Gastrocnemius medialis (tissue), 4 donors: Measurements from ENCODE around the gene HIP1. TPM values are rescaled to one million over a fixed set of nuclear protein-coding genes. Genes with fewer than 3 reads are reported as not detected.

Experiments used
- ATAC-seq, 2 donors: fragments of 150-250 bp; one replicate each; pipeline ENCODE4 v1.9.1; 2016
- DNase-seq, 2 donors: peaks; one replicate each; pipeline ENCODE4 v3.0.0-alpha.2; 2019
- H3K27ac ChIP-seq, 4 donors: fragments of 200-600 bp; sonication (generic); 1 replicate in 1 of 4; 2 replicates in 3 of 4; pipeline ENCODE4 v1.5.1; 2016 to 2018; ENCODE audit warnings: mild to moderate bottlenecking in 2 of 4, moderate library complexity in 1 of 4
- H3K27me3 ChIP-seq, 3 donors: fragments of 200-600 bp; sonication (generic) in 2 of 3; 1 replicate in 1 of 3; 2 replicates in 2 of 3; pipeline versions ENCODE4 v1.5.1 to v1.6.0; 2016 to 2019; ENCODE audit warnings: mild to moderate bottlenecking in 1 of 3, moderate library complexity in 1 of 3
- H3K36me3 ChIP-seq, 2 donors: fragments of 200-600 bp; sonication (generic) in 1 of 2; one replicate each; pipeline ENCODE4 v1.5.1; 2017 to 2018
- H3K4me1 ChIP-seq, 2 donors: fragments of 200-600 bp; sonication (generic) in 1 of 2; one replicate each; pipeline ENCODE4 v1.5.1; 2016 to 2017; ENCODE audit warnings: mild to moderate bottlenecking in 2 of 2
- H3K4me3 ChIP-seq, 4 donors: fragments of 200-600 bp; sonication (generic) in 3 of 4; 1 replicate in 1 of 4; 2 replicates in 3 of 4; pipeline ENCODE4 v1.5.1; 2016 to 2019; ENCODE audit warnings: mild to moderate bottlenecking in 2 of 4
- H3K9me3 ChIP-seq, 3 donors: fragments of 200-600 bp; sonication (generic) in 2 of 3; 1 replicate in 1 of 3; 2 replicates in 2 of 3; pipeline ENCODE4 v1.5.1; 2016 to 2019
- CTCF ChIP-seq, 5 experiments: fragments of 450-650 bp in 3 of 5; fragments of 200-600 bp in 2 of 5; sonication (generic) in 2 of 5; IDR thresholded peaks in 4 of 5; conservative IDR thresholded peaks in 1 of 5; 1 replicate in 4 of 5; 2 replicates in 1 of 5; pipeline ENCODE4 v1.5.1; 2016 to 2019; ENCODE audit warnings: antibody characterized with exemption in 5 of 5, mild to moderate bottlenecking in 3 of 5, moderate library complexity in 3 of 5
- POLR2A ChIP-seq, 2 donors: fragments of 450-650 bp; IDR thresholded peaks; one replicate each; pipeline ENCODE4 v1.6.1; 2017; ENCODE audit warnings: antibody characterized with exemption in 2 of 2, mild to moderate bottlenecking in 2 of 2, moderate library complexity in 2 of 2
- in situ Hi-C, 4 donors: fragments of 200-750 bp; cut with MboI; loops; one replicate each; pipeline versions ENCODE4 v1.15.0 to v1.8.0; 2017; ENCODE audit warnings: low sequenced_read_pairs in 4 of 4
- intact Hi-C: fragments of 100-400 bp; cut with DNase I; formaldehyde crosslinking; loops from one replicate; pipeline ENCODE4 v1.15.1; 2023; ENCODE audit warnings: low total_unique reads
- total RNA-seq, 4 donors: library from RNA; depleted of rRNA; stranded (reverse); fragments of >200 nt; gene quantifications; one replicate each; pipeline versions ENCODE4 v1.1.0 to v1.2.3, GENCODE V29; 2016

Gene HIP1
- total RNA-seq, 4 donors from 2014 or later: 5.8 to 11.1 (median 7.9) TPM

- in situ Hi-C loops (loop anchor here in 1 of 4 donors (25.0 kb wide), 1 partner anchor 107 kb away; the partner anchor contains the start of gene HIP1), intact Hi-C loops (no loop called here)
- Histone ChIP-seq H3K4me1 (no peaks in the 10 kb centered on the region), H3K36me3 (no peaks in the 10 kb centered on the region), H3K9me3 (no peaks in the 10 kb centered on the region), H3K27me3 (no peaks in the 10 kb centered on the region), H3K27ac (no peak overlapping the region), H3K4me3 (no peak overlapping the region)
- no peak for DNase-seq
- no peak for ATAC-seq
- TF ChIP-seq CTCF (IDR thresholded peaks at IDR 0.05 in 4 of 5, conservative IDR thresholded peaks at IDR 0.05 in 1 of 5) (no peak), POLR2A (IDR thresholded peaks at IDR 0.05) (no peak)
Measured at GRCh38 chr7:75630549-75630948, 108.2 kb downstream of the HIP1 start.

- TF ChIP-seq CTCF (IDR thresholded peaks at IDR 0.05 in 4 of 5, conservative IDR thresholded peaks at IDR 0.05 in 1 of 5) (no peak), POLR2A (IDR thresholded peaks at IDR 0.05) (no peak)
- Histone ChIP-seq H3K4me1 (no peaks in the 10 kb centered on the region), H3K36me3 (no peaks in the 10 kb centered on the region), H3K27ac (no peak overlapping the region), H3K9me3 (no peaks in the 10 kb centered on the region), H3K4me3 (no peak overlapping the region), H3K27me3 (no peaks in the 10 kb centered on the region)
- no peak for DNase-seq
- intact Hi-C loops: no loop called here
- no peak for ATAC-seq
- in situ Hi-C loops: loop anchor here in 1 of 4 donors (25.0 kb wide), 1 partner anchor 108 kb away; the partner anchor contains the start of gene HIP1
Measured at GRCh38 chr7:75629044-75629443, 109.7 kb downstream of the HIP1 start.

- TF ChIP-seq POLR2A (IDR thresholded peaks at IDR 0.05) (no peak), CTCF (IDR thresholded peaks at IDR 0.05 in 4 of 5, conservative IDR thresholded peaks at IDR 0.05 in 1 of 5) (no peak)
- Histone ChIP-seq H3K9me3 (no peaks in the 10 kb centered on the region), H3K36me3 (no peaks in the 10 kb centered on the region), H3K27ac (no peak overlapping the region), H3K27me3 (no peaks in the 10 kb centered on the region), H3K4me1 (no peaks in the 10 kb centered on the region), H3K4me3 (no peak overlapping the region)
- intact Hi-C loops: no loop called here
- ATAC-seq: no peak
- in situ Hi-C loops: loop anchor here in 1 of 4 donors (25.0 kb wide), 1 partner anchor 109 kb away; the partner anchor contains the start of gene HIP1
- no peak for DNase-seq
Measured at GRCh38 chr7:75628055-75628454, 110.7 kb downstream of the HIP1 start.

- H3K4me3 ChIP-seq: no peak overlapping the region
- no peaks in the 10 kb centered on the region for H3K36me3 ChIP-seq
- intact Hi-C loops (no loop called here), in situ Hi-C loops (loop anchor here in 1 of 4 donors (25.0 kb wide), 1 partner anchor 110 kb away; the partner anchor contains the start of gene HIP1)
- DNase-seq: no peak
- ATAC-seq: no peak
- no peak overlapping the region for H3K27ac ChIP-seq
- TF ChIP-seq POLR2A (IDR thresholded peaks at IDR 0.05): no peak
- TF ChIP-seq CTCF (IDR thresholded peaks at IDR 0.05 in 4 of 5, conservative IDR thresholded peaks at IDR 0.05 in 1 of 5): no peak
- no peaks in the 10 kb centered on the region for H3K27me3 ChIP-seq
- H3K9me3 ChIP-seq: no peaks in the 10 kb centered on the region
- no peaks in the 10 kb centered on the region for H3K4me1 ChIP-seq
Measured at GRCh38 chr7:75626954-75627353, 111.8 kb downstream of the HIP1 start.

GRCh38 chr7:75625868-75626267 is 112.9 kb downstream of the HIP1 start:
- Histone ChIP-seq H3K27ac (no peak overlapping the region), H3K27me3 (no peaks in the 10 kb centered on the region), H3K4me1 (no peaks in the 10 kb centered on the region), H3K9me3 (no peaks in the 10 kb centered on the region), H3K4me3 (no peak overlapping the region), H3K36me3 (no peaks in the 10 kb centered on the region)
- ATAC-seq (no peak), DNase-seq (no peak)
- no peak for TF ChIP-seq POLR2A (IDR thresholded peaks at IDR 0.05)
- no peak for TF ChIP-seq CTCF (IDR thresholded peaks at IDR 0.05 in 4 of 5, conservative IDR thresholded peaks at IDR 0.05 in 1 of 5)
- intact Hi-C loops (no loop called here), in situ Hi-C loops (loop anchor here in 1 of 4 donors (25.0 kb wide), 1 partner anchor 111 kb away; the partner anchor contains the start of gene HIP1)
